Measurements from ENCODE around the gene TMTC3.
"Not testable (repeated sequence)": the region's sequence is repeated elsewhere in the genome, so short reads cannot be mapped to it uniquely, and the experiment has no call there.

Gene TMTC3

GRCh38 chr12:88141774-88142609, at the start of gene TMTC3, which contains the start of gene CEP290:
Gene TMTC3, plus strand, starts transcription at chr12:88142307. Its CDS starts 6,009 bp downstream, at chr12:88148316.
Gene CEP290, minus strand, starts transcription at chr12:88142088. Its CDS starts 781 bp downstream, at chr12:88141307.
- peak; percentile 95 for DNase-seq

- peak; percentile 48 for DNase-seq
Observed at GRCh38 chr12:88092771-88093170, 49.3 kb upstream of the TMTC3 start.

GRCh38 chr12:88093573-88093972, 48.5 kb upstream of the TMTC3 start:
- no peak for DNase-seq

DNA sequence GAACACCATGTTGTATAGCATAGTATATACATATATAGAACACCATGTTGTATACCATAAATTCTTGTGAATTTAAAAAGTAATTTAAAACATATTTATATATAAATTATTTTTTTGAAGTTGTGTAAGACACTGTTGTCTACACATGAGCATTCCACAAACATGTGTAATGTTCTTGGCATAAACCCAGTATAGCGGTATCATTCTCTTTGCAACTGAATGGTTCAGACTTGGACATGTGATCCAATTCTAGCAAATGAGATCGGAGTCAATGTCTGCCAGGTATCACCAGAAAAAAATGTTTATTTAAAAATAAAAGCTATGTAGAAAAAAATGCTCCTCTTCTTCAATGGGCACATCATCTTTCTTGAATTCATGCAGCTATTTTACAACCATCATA, 34.1 kb upstream of the TMTC3 start:
- no peak for DNase-seq

GRCh38 chr12:88111074-88111652, 30.9 kb upstream of the TMTC3 start:
- no peak for DNase-seq

DNA sequence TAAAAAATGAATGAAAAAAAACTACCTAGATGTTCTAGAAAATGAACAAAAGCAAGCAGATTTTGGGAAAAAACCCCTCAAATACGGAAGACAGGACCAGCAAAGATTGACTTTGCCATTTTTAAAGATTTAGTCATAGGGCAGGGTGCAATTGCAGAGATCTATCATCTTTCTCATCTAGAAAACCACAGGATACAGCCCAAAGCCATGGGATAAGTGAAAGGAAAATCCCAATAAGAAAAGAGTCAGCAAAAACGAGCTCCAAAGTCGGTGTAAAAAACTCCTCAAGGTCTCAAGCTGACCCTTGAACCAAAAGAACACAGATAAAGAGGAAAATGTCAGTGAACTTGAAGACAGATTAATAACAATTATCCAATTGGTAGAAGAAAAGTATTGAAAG, 28.2 kb upstream of the TMTC3 start:
- DNase-seq, result no peak

- DNase-seq, result no peak
Observed at GRCh38 chr12:88122666-88123065, 19.4 kb upstream of the TMTC3 start.

DNA sequence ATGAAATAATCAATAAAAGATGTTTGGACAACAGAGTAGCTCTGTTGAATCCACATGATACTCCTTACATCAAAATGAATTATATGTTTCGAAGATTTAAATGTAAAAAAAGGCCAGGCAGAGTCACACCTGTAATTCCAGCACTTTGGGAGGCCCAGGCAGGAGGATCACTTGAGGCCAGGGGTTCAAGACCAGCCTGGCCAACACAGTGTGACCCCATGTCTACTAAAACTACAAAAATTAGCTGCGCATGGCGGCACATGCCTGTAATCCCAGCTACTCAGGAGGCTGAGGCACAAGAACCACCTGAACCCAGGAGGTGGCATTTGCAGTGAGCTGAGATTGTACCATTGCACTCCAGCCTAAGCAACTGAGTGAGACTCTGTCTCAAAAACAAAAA, 15.0 kb upstream of the TMTC3 start:
- DNase-seq, result no peak

- no peak for DNase-seq
Observed at GRCh38 chr12:88127855-88128254, 14.3 kb upstream of the TMTC3 start.

DNA sequence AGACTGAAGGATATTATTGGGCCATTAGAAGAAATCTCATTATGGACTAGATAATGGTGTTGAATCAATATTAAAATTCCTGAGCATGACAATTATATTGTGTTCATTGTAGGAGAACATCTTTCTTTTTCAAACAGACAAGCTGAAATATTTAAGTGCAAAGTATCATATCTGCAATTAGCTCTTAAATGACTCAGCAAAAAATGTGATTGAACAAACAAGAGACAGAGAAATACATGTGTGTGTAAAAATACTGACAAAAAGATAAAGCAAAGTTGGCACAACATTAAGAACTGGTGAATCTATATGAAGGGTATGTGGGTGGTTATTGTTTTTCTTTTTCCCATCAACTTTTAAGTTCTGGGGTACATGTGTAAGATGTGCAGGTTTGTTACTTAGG, 9.7 kb upstream of the TMTC3 start:
- no peak for DNase-seq

DNA sequence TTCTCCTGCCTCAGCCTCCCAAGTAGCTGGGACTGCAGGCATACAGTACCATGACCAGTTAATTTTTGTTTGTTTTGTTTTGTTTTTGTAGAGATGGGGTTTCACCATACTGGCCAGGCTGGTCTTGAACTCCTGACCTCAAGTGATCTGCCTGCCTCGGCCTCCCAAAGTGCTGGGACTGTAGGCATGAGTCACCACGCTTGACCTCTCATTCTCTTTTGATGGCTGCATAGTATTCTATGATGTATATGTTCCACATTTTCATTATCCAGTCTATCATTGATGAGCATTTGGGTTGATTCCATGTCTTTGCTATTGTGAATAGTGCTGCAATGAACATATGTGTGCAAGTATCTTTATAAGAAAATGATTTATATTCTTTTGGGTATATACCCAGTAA, 8.9 kb upstream of the TMTC3 start:
- DNase-seq, result not testable (repeated sequence)

DNA sequence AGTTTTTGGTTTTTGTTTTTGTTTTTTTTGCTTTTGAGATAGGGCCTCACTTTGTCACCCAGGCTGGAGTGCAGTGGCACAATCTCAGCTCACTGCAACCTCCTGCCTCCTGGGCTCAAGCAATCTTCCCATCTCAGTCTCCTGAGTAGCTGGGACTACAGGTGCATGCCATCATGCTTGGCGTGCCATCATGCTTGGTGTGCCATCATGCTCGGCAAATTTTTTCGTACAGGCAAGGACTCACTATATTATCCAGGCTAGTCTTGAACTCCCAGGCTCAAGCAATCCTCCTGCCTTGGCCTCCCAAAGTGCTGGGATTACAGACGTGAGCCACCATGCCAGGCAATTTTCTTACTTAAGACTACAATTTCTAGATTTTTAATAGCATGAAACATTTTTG, 2.4 kb upstream of the TMTC3 start:
- DNase-seq, result not testable (repeated sequence)

- no peak for DNase-seq
Observed at GRCh38 chr12:88141425-88141773, 708 bp upstream of the TMTC3 start.

DNA sequence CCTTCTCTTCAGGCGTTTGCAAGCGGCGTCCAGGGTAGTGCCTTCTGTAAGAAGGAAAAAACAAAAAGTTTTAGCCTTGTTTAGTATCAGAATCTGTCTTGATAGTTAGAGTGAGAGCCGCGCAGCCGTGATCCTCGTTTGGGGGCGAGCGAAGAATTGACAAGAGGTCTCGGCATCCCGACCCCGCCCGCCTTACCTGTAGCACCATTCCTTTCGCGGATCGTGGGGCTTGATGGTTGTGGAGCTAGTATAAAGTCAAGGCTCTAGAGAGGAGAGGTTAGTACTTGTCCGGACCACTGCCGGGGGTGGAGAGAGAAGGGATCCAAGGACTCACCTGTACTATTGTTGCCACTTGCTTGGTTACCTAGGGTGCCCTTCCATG, 494 bp downstream of the TMTC3 start:
- DNase-seq, result no peak

DNA sequence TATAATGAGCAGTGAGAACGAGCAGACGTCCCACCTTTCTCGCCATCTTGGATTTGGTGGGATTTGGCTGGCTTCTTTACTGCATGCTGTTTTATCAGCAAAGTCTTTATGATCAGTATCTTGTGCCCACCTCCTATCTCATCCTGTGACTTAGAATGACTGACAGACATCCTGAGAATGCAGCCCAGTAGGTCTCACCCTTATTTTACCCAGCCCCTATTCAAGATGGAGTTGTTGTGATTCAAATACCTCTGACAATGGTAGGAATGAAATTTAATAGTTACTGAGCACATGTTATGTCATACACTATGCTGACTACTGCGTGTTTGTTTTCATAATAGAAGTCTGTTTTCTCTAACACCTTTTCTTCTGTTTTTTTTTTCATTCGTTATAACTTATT, 1.9 kb downstream of the TMTC3 start:
- no peak for DNase-seq

DNA sequence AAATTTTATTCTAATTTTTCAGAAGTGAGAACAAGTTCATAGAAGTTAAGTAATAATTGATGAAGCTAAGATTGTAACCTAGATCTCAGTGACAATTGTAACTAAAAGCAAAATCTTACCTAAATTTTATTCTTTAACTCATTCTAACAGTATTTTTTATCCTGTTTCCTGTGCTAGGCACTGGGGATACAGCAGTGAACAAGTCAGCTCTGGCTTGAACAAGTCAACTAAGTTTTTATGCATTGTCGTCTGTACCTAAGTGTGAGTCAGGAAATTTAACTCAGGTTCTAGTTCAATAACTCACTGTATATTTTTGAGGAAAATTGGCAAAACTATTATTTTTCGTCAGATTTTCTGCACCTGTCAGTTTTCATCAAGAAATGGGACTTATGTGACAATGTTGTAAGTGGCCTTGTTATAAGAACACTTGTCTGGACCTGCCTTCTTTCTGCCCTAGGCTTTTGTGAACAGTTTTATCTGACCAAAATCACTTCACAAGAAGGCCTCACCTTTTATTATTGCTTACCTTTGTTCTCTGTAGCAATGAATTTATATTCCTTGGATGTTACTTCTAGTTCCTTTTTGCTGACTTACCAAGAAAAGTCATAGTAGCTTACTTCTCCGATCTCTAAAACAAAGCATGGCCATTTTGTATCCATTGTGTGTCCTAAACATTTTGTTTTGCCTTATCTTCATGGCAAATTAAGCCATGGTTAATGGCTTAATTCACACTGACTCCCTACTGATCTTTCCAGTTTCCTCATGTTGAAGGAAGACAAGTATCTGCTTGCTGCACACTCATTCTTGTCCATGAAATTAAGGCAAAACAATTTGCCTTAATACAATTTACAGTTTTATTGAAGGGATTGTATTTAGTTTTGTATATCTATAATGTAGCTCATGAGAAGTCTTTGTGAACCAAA, 2.7 kb downstream of the TMTC3 start:
- no peak for DNase-seq

DNA sequence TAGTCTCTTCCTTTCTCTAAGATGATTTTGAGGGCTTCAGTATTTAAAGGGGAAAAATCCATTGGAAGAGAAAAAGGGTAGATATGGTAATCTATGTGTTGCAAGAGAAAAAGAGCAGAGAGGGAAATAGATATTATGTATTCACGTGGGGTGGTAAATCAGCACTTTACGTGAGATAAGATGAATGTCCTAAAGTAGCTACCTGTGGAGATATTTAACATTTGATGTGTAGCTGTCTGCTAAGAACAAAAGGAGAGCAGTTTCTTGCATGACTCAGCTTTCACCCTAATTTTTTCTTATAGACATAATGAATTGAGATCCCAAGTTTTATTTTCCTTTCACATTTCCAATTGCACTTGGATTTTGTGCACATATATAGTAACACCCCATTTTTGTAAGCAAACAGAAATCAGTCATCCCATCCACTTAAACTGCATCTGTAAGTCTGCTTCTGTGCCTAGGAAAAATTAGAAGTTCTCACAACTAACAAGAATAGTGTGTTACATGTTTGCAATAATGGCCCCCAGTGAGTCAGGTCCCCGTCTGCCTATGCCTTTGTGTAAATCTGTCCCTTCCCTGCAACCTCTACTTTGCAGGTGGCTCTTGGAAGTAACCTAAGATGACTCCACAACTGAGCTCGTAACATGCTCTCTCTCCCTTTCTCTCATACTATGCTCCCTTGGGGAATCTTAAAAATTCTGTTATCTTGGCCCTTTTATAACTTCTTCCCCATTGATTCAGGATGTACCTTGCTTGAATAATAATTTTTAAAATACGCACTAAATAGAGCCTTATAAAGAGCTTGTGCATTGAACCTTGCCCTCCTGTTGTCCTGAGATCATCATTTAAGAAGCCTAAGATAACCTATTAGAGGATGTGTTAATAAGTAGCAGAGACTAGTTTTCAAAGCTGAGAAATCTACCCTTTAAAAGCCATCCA, 3.7 kb downstream of the TMTC3 start:
- no peak for DNase-seq

GRCh38 chr12:88150063-88150462, 8.0 kb downstream of the TMTC3 start:
- no peak for DNase-seq

- DNase-seq, result no peak
Observed at GRCh38 chr12:88153959-88154358, 11.9 kb downstream of the TMTC3 start.

DNA sequence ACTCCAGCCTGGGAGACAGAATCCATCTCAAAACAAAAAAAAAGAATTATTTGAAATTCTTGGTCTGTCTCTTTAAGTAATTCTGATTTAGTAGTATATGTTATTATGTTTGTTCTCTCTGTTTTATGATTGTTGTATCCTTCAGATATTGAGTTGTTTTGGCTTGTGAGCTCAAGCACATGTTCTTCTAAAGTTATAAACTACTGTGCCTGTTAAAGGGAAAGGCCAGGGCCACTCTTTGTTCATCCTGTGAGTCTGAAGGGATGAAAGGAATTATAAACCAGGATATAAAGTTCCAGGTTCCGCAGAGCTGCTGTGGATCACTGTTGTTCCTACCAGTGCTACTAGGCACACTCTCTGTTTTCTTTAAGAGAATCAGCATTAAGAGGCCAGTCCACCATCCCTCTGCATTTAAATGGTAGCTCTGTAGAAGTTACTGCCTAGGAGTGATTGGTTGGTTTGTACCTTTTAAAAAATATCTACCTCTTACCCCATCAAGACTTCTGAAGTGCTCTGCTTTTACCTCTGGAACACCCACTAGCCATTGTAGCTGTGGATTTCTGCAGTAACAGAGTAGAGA, 14.1 kb downstream of the TMTC3 start:
- DNase-seq, result no peak

GRCh38 chr12:88163371-88163770, 21.3 kb downstream of the TMTC3 start:
- DNase-seq, result no peak

GRCh38 chr12:88166179-88166578, 24.1 kb downstream of the TMTC3 start:
- DNase-seq, result no peak

Data from DMS 273 treated with DMSO at 0.1 percent for 48 hours (cell line).